ENCODE results near the gene WDR33.

WDR33 gene

DNA sequence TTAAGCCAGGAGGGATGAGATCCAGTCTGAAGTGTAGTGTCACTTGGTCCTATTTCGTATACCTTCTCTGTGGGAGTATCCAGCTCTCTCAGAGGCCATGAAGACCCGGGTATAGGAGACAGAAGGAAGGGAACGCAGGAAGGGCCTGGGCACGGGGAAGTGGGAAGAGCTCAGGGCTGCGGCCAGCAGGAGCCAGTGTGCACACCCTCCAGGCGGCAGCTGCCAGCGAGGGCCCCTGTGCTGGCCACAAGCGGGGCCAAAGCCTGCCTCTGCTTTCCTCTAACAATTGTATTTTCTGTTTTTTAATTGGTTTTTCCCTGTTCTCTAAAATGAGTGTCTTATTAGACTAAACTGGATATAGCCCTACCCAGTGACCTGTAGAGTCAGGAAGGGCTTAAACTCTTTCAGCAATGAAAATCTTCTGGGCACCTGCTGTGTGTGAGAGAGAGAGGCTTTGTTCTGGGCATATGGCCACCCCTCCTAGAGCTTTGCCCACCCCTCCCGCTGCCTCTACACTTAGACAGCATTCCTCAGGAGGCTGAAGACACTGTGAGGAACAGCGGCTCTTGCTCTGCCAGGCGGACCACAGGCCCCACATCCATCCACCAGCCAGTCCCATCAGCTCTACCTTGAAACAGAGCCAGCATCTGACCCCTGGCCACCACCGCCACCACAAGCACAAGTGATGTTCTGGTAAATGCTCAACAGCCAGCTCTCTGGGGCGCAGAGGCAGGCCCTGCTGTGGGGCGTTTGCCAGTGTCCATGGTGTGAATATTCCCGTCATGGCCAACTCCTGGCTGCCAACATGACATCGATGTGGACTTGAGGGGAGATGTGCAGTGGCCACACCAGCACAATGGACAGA is 155.5 kb downstream of the WDR33 start:
- TF ChIP-seq, protein P1, sequence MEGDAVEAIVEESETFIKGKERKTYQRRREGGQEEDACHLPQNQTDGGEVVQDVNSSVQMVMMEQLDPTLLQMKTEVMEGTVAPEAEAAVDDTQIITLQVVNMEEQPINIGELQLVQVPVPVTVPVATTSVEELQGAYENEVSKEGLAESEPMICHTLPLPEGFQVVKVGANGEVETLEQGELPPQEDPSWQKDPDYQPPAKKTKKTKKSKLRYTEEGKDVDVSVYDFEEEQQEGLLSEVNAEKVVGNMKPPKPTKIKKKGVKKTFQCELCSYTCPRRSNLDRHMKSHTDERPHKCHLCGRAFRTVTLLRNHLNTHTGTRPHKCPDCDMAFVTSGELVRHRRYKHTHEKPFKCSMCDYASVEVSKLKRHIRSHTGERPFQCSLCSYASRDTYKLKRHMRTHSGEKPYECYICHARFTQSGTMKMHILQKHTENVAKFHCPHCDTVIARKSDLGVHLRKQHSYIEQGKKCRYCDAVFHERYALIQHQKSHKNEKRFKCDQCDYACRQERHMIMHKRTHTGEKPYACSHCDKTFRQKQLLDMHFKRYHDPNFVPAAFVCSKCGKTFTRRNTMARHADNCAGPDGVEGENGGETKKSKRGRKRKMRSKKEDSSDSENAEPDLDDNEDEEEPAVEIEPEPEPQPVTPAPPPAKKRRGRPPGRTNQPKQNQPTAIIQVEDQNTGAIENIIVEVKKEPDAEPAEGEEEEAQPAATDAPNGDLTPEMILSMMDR (IDR thresholded peaks at IDR 0.05; ENCODE audit: insufficient read depth, low read depth, low read length, missing control alignments) = no peak
- H3K4me3 ChIP-seq (ENCODE audit: low read length) = no peak overlapping the region
- DNase-seq (ENCODE audit: low read depth) = no peak

DNA sequence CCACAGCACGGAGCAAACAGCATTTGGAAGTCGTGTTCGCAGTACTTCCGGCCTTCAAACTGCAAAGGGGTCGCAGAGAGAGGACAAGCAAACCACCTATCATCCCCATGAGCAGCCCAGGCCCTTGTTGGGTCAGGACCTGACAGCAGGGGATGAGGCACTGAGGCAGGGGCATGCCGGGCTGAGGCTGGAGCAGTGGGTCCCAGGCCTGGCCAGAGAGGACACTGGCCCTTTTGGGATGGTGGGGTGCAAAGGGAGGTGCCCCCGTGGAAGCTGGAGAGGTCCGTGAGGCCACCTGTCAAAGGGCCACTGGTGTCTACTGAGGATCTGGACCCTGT is 156.2 kb downstream of the WDR33 start:
- H3K4me3 ChIP-seq (ENCODE audit: low read length) = no peak overlapping the region
- no peak for DNase-seq (ENCODE audit: low read depth)
- TF ChIP-seq, protein P1 (IDR thresholded peaks at IDR 0.05; ENCODE audit: insufficient read depth, low read depth, low read length, missing control alignments) = no peak

DNA sequence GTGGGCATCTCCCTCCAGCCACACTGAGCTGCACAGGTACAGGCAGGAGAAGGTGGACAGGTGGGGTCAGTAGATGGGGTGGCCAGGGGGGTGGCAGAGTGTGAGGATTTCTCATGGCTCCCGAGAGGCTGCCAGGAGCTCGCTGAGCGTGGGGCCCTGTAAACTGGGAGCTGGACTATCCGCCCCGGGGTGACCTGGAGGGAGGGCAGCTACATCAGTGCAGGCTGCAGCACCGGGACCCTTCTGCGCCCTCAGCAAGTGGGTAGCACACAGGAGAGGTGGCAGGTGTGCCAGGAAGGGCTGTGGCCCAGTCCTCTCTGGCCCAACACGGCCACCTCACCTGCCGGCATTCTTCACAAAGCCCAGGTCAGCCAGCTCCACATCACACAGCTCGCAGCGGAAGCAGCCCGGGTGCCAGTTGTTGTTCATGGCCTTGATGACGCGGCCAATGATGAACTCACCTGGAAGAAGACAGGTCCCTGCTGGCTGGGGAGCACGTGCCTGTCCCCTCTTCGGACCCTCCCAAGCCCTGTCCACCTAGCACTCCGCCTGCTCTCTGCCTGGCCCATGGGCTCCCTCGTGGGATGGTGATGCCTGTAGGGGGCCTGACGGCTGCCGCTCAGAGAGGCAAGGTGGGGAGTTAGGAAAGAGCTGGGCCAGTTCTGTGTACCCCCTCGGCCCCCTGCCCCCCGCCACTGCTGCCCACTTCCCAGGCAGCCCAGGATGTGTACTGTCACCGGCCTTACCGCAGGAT is 156.7 kb downstream of the WDR33 start:
- no peak for DNase-seq (ENCODE audit: low read depth)
- TF ChIP-seq, protein P1 (IDR thresholded peaks at IDR 0.05; ENCODE audit: insufficient read depth, low read depth, low read length, missing control alignments) = no peak
- H3K4me3 ChIP-seq (ENCODE audit: low read length) = no peak overlapping the region

DNA sequence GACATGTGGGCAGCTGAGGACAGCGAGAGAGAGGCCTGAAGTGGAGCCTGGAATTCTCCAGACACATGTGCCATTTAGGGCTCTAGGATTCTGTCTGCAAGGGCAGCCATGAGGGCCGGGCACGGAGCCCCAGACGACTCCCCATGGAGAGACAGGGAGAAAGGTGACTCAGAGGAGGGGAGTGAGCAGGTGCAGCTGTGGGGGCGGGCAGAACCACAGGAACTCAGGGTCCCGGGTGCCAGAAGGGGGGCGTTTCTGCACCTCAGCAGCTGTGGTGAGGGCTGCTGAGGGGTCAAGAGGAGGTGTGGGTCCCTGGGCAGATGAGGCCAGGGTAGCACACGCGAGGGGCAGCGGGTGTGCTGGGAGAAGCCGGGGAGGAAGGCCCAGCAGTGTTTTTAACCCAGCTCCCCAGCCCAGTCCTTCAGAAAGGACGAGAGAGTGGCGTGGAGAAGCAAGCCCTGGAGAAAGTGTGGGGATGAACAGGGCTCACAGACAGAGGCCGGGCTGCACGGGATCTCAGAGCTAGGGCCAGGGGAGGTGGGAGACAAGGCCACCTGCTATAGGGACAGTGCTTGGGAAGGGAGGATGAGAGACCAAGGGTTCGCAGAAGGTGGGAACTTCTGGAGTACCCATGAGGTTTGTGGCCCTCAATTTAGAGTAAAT is 157.4 kb downstream of the WDR33 start:
- TF ChIP-seq, protein P1 (IDR thresholded peaks at IDR 0.05; ENCODE audit: insufficient read depth, low read depth, low read length, missing control alignments) = no peak
- no peak for DNase-seq (ENCODE audit: low read depth)
- no peak overlapping the region for H3K4me3 ChIP-seq (ENCODE audit: low read length)

DNA sequence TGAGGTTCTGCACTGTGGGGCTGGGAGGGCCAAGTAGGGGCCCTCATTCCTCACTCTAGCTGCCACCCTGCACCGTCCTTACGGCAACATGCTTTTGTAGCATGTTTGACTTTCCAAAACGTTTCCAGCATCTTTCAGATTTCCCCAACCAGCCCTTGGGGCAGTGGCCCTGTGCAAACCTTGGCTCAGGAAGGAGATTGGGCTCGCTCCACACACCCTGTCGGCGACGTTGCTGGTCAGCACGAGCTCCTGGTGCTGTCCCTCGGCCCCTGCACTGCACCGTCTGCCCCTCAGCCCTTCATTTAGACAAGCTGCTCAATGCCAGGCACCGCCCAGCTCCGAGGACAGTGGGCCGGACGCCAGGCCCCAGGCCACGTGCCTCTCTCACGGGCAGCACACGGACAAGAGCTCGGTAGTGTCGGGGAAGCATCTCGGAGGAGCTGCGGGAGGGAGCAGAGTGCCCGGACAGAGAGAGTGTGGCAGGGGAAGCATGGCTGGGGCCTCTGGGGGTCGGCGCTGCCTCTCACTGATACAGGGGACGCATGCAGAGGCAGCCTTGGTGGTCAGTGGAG is 158.1 kb downstream of the WDR33 start:
- TF ChIP-seq, protein P1 (IDR thresholded peaks at IDR 0.05; ENCODE audit: insufficient read depth, low read depth, low read length, missing control alignments) = no peak
- DNase-seq (ENCODE audit: low read depth) = no peak
- H3K4me3 ChIP-seq (ENCODE audit: low read length) = no peak overlapping the region

DNA sequence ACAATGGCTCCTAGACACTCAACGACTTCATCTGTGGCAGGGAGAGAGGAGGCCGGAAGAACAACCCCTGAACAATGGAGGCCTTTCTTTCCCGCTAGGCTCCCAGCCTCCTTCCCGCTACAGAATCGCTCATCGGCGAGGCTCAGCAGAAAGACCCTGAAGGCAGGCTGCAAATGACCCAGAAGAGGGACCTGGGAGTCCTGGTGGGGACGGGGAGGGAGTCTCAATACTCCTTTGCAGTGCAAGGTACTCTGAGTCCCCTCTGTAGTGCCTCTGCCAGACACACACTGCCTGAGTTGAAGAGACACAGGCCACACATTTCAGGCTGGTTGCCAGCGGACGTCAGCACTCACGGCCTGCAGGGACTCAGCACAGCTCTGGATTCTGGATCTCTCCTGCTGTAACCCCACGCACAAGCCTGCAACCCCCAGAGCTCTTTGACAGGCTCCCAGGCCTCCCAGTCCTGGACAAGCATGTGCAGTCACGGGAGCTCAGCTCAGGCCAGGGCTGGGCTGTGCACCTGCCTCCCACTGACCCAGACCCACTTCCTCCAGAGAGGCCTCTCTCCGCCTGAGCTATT is 158.9 kb downstream of the WDR33 start:
- TF ChIP-seq, protein P1 (IDR thresholded peaks at IDR 0.05; ENCODE audit: insufficient read depth, low read depth, low read length, missing control alignments) = no peak
- DNase-seq (ENCODE audit: low read depth) = no peak

More for the DNA sequence above, 158.9 kb downstream of the WDR33 start:
- H3K4me3 ChIP-seq (ENCODE audit: low read length) = no peak overlapping the region

Data from epithelial cell of esophagus (primary cell).